Measurements from ENCODE around the gene CDKN2C.

Gene CDKN2C

DNA sequence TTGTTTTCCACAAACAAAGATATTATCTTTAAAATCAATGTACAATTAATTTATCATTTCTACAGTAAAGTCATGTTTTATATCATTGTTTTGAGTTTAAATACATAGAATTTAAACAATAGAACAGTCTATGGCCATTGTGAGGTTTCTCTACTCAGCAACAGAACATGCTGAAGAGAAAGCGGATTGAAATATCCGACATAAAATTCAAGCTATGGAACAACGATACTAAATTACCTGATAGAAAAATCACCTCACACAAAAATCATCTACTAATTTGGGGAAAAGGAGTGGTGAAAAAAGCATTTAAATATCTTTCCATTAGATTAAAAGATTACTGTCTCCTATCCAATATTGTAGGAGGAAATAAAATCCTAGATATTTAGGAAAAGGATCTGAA, 12.6 kb downstream of the CDKN2C start:
- Histone ChIP-seq H3K4me3 (replicated peaks; ENCODE audit: insufficient read depth, low read length) (no peak overlapping the region), H3K27me3 (ENCODE audit: insufficient read depth, poor library complexity, severe bottlenecking) (no peaks in the 10 kb centered on the region), H3K27ac (replicated peaks) (no peak overlapping the region)
- DNase-seq (ENCODE audit: low read depth in 1 of 2, low spot score in 1 of 2), result no peak
- TF ChIP-seq, protein P1, sequence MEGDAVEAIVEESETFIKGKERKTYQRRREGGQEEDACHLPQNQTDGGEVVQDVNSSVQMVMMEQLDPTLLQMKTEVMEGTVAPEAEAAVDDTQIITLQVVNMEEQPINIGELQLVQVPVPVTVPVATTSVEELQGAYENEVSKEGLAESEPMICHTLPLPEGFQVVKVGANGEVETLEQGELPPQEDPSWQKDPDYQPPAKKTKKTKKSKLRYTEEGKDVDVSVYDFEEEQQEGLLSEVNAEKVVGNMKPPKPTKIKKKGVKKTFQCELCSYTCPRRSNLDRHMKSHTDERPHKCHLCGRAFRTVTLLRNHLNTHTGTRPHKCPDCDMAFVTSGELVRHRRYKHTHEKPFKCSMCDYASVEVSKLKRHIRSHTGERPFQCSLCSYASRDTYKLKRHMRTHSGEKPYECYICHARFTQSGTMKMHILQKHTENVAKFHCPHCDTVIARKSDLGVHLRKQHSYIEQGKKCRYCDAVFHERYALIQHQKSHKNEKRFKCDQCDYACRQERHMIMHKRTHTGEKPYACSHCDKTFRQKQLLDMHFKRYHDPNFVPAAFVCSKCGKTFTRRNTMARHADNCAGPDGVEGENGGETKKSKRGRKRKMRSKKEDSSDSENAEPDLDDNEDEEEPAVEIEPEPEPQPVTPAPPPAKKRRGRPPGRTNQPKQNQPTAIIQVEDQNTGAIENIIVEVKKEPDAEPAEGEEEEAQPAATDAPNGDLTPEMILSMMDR (IDR thresholded peaks at IDR 0.05; ENCODE audit: insufficient read depth, low read length), result no peak
- TF ChIP-seq GABPA (IDR thresholded peaks at IDR 0.05; ENCODE audit: low read depth) (no peak), POLR2AphosphoS5 (IDR thresholded peaks at IDR 0.05; ENCODE audit: low read depth) (no peak), SPI1 (IDR thresholded peaks at IDR 0.05; ENCODE audit: borderline replicate concordance, low read depth) (no peak)
- TF ChIP-seq, protein P2, sequence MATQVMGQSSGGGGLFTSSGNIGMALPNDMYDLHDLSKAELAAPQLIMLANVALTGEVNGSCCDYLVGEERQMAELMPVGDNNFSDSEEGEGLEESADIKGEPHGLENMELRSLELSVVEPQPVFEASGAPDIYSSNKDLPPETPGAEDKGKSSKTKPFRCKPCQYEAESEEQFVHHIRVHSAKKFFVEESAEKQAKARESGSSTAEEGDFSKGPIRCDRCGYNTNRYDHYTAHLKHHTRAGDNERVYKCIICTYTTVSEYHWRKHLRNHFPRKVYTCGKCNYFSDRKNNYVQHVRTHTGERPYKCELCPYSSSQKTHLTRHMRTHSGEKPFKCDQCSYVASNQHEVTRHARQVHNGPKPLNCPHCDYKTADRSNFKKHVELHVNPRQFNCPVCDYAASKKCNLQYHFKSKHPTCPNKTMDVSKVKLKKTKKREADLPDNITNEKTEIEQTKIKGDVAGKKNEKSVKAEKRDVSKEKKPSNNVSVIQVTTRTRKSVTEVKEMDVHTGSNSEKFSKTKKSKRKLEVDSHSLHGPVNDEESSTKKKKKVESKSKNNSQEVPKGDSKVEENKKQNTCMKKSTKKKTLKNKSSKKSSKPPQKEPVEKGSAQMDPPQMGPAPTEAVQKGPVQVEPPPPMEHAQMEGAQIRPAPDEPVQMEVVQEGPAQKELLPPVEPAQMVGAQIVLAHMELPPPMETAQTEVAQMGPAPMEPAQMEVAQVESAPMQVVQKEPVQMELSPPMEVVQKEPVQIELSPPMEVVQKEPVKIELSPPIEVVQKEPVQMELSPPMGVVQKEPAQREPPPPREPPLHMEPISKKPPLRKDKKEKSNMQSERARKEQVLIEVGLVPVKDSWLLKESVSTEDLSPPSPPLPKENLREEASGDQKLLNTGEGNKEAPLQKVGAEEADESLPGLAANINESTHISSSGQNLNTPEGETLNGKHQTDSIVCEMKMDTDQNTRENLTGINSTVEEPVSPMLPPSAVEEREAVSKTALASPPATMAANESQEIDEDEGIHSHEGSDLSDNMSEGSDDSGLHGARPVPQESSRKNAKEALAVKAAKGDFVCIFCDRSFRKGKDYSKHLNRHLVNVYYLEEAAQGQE (IDR thresholded peaks at IDR 0.05; ENCODE audit: insufficient replicate concordance, low read depth), result no peak

DNA sequence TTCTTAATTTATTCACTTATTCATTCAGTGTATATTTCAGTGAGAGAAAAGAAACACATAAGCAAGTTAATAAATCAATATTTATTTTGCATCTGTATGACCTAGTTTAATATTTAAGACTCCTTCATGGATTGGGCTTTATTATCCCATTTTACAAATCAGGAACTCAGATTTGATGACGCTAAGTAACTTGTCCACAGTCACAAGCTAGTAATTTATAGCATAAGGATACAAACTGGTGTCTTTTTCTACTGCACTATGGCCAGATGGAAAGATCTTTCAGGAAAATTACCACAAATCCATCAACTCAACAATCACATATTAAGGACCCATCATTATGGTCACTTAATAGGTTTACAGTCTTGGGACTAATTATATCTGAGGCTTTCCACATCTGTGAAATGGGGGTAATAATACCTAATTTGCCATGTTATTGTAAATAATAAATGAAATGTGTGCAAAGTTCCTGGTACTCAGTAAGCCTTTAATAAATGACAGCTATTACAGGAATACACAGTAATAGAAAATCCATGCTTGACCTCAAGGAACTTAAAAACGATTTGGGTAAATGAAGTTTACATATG, 13.3 kb downstream of the CDKN2C start:
- no peak overlapping the region for H3K4me3 ChIP-seq (replicated peaks; ENCODE audit: insufficient read depth, low read length)
- no peaks in the 10 kb centered on the region for H3K27me3 ChIP-seq (ENCODE audit: insufficient read depth, poor library complexity, severe bottlenecking)
- no peak for DNase-seq (ENCODE audit: low read depth in 1 of 2, low spot score in 1 of 2)
- H3K27ac ChIP-seq (replicated peaks), result no peak overlapping the region
- TF ChIP-seq POLR2AphosphoS5 (IDR thresholded peaks at IDR 0.05; ENCODE audit: low read depth) (no peak), GABPA (IDR thresholded peaks at IDR 0.05; ENCODE audit: low read depth) (no peak), SPI1 (IDR thresholded peaks at IDR 0.05; ENCODE audit: borderline replicate concordance, low read depth) (no peak)
- TF ChIP-seq, protein P2 (IDR thresholded peaks at IDR 0.05; ENCODE audit: insufficient replicate concordance, low read depth), result no peak
- TF ChIP-seq, protein P1 (IDR thresholded peaks at IDR 0.05; ENCODE audit: insufficient read depth, low read length), result no peak

DNA sequence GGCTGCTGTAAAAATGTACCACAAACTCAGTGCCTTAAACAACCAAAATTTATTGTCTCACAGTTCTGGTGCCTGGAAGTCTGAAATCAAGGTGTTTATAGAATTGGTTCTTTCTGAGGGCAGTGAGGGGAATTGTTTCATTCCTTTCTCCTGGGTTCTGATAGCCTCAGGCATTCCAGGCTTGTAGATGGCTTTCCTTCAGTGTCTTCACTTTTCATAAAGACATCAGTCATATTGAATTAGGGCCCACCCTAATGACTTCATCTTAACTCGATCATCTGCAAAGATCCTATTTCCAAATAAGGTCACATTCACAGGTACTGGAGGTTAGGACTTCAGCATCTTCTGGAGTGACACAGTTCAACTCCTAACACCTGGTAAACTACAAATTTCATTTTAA, 15.0 kb downstream of the CDKN2C start:
- Histone ChIP-seq H3K4me3 (replicated peaks; ENCODE audit: insufficient read depth, low read length) (no peak overlapping the region), H3K27me3 (ENCODE audit: insufficient read depth, poor library complexity, severe bottlenecking) (no peaks in the 10 kb centered on the region), H3K27ac (replicated peaks) (no peak overlapping the region)
- TF ChIP-seq, protein P2 (IDR thresholded peaks at IDR 0.05; ENCODE audit: insufficient replicate concordance, low read depth), result no peak
- TF ChIP-seq GABPA (IDR thresholded peaks at IDR 0.05; ENCODE audit: low read depth) (no peak), SPI1 (IDR thresholded peaks at IDR 0.05; ENCODE audit: borderline replicate concordance, low read depth) (no peak), POLR2AphosphoS5 (IDR thresholded peaks at IDR 0.05; ENCODE audit: low read depth) (no peak)
- TF ChIP-seq, protein P1 (IDR thresholded peaks at IDR 0.05; ENCODE audit: insufficient read depth, low read length), result no peak
- no peak for DNase-seq (ENCODE audit: low read depth in 1 of 2, low spot score in 1 of 2)
